ENCODE measurements around the gene CTTNBP2.

CTTNBP2 gene

GRCh38 chr7:117666031-117666430 is 207.2 kb downstream of the CTTNBP2 start:
- Histone ChIP-seq H3K27me3 (ENCODE audit: control insufficient read depth, insufficient read depth, low read length) (no peaks in the 10 kb centered on the region), H3K4me1 (ENCODE audit: control insufficient read depth, insufficient read depth, low read length) (no peaks in the 10 kb centered on the region), H3K9ac (ENCODE audit: low read length) (no peak overlapping the region)

GRCh38 chr7:117665368-117665767 is 207.9 kb downstream of the CTTNBP2 start:
- no peak overlapping the region for H3K9ac ChIP-seq (ENCODE audit: low read length)
- no peak overlapping the region for H3K4me3 ChIP-seq (ENCODE audit: low read length)
- H3K36me3 ChIP-seq (ENCODE audit: control insufficient read depth, insufficient read depth, low read length) = no peaks in the 10 kb centered on the region
- no peaks in the 10 kb centered on the region for H3K4me1 ChIP-seq (ENCODE audit: control insufficient read depth, insufficient read depth, low read length)
- no peaks in the 10 kb centered on the region for H3K27me3 ChIP-seq (ENCODE audit: control insufficient read depth, insufficient read depth, low read length)
- H3K27ac ChIP-seq (ENCODE audit: low read depth, low read length) = no peak overlapping the region

More at GRCh38 chr7:117666031-117666430, 207.2 kb downstream of the CTTNBP2 start:
- H3K4me3 ChIP-seq (ENCODE audit: low read length) = no peak overlapping the region
- no peak overlapping the region for H3K27ac ChIP-seq (ENCODE audit: low read depth, low read length)
- no peaks in the 10 kb centered on the region for H3K36me3 ChIP-seq (ENCODE audit: control insufficient read depth, insufficient read depth, low read length)

GRCh38 chr7:117664047-117664446 is 209.2 kb downstream of the CTTNBP2 start:
- Histone ChIP-seq H3K27me3 (ENCODE audit: control insufficient read depth, insufficient read depth, low read length) (no peaks in the 10 kb centered on the region), H3K27ac (ENCODE audit: low read depth, low read length) (no peak overlapping the region), H3K9ac (ENCODE audit: low read length) (no peak overlapping the region), H3K36me3 (ENCODE audit: control insufficient read depth, insufficient read depth, low read length) (no peaks in the 10 kb centered on the region), H3K4me3 (ENCODE audit: low read length) (no peak overlapping the region), H3K4me1 (ENCODE audit: control insufficient read depth, insufficient read depth, low read length) (no peaks in the 10 kb centered on the region)

GRCh38 chr7:117661328-117661727 is 211.9 kb downstream of the CTTNBP2 start:
- H3K36me3 ChIP-seq (ENCODE audit: control insufficient read depth, insufficient read depth, low read length) = no peaks in the 10 kb centered on the region
- H3K27me3 ChIP-seq (ENCODE audit: control insufficient read depth, insufficient read depth, low read length) = no peaks in the 10 kb centered on the region
- H3K4me3 ChIP-seq (ENCODE audit: low read length) = no peak overlapping the region
- H3K27ac ChIP-seq (ENCODE audit: low read depth, low read length) = no peak overlapping the region
- H3K9ac ChIP-seq (ENCODE audit: low read length) = no peak overlapping the region
- H3K4me1 ChIP-seq (ENCODE audit: control insufficient read depth, insufficient read depth, low read length) = no peaks in the 10 kb centered on the region
